GM12872 (cell line): ENCODE results near the gene KIF3B.

Experiments used
- CTCF ChIP-seq: IDR thresholded peaks from 3 replicates; pipeline ENCODE4 v1.5.1; 2011; ENCODE audit warnings: low read depth, mild to moderate bottlenecking, low read length, moderate library complexity; ENCODE audit not compliant: insufficient read depth

KIF3B gene

DNA sequence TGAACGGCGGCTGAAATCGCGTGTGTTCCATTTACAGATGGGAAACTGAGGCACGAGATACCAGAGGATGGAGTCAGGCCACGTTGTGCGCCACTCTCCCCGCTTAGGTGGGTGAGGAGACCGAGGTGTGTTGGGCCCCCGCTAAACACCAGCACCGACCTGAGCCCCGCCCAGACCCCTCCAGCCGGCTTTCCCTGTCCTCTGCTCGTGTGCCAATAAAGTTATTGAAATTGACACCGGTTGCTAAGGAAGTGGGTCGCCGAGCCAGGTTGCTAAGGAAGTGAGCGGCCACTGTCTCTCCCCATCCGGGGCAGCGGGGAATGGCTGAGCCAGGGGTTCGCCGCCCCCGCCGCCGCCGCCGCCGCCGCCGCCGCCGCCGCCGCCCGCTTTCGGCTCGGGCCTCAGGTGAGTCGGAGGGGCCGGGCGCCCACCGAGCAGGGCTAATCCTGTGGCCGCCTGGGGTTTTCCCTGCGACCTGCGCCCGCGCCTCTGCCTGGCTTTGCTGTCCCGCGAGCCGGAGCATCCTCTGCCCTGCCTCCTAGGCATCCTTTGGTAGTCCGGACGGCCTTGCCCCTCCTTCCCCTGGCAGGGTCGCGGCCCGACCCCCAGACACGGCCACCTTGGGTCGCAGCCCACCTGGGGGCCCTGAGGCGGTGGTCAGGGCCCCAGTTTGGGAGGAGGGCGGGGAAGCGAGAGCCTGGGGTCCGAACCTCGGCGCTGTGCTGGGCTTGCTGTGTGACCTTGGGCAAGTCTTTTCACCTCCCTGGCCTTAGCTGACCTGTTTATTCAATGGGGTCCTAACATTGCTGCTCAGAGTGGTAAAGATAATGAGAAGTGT is at the start of gene KIF3B:
KIF3B (plus strand) TSS at position 291 of the 838 bp plus-strand sequence. CDS start 32,127 bp downstream, outside the sequence.
- no peak for TF ChIP-seq CTCF

GRCh38 chr20:32227744-32228688 is 49.4 kb upstream of the KIF3B start:
- no peak for TF ChIP-seq CTCF

- no peak for TF ChIP-seq CTCF
Observed at GRCh38 chr20:32229251-32229747, 48.2 kb upstream of the KIF3B start.

- TF ChIP-seq CTCF: no peak
Observed at GRCh38 chr20:32230707-32231106, 46.7 kb upstream of the KIF3B start.

DNA sequence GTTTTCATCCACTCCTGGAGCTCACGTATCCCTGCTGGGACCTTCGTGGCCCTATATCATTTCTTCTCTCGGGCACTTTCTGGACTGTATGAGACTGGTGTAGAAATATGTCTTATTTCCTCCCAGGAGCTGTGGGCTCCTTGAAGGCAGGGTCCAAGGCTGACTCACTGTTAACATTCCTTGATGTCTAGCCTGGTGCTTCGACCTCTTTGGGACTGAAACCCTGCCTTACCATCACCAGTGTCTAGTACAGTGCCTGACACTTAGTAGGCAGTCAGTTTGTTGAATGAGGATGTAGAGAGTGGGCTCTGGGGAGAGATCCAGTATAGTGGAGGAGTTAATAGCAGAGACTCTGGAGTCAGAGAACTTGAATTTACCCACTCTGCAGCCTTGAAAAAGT is 46.2 kb upstream of the KIF3B start:
- no peak for TF ChIP-seq CTCF

GRCh38 chr20:32231847-32232246 is 45.6 kb upstream of the KIF3B start:
- no peak for TF ChIP-seq CTCF

- TF ChIP-seq CTCF: no peak
Observed at GRCh38 chr20:32232326-32232886, 45.0 kb upstream of the KIF3B start.
